Breast epithelium (tissue), 4 donors: ENCODE data around the gene NCKAP5. TPM values are rescaled to one million over a fixed set of nuclear protein-coding genes. Genes with fewer than 3 reads are reported as not detected.

ENCODE experiments used
- DNase-seq, 2 donors: peaks; one replicate each; pipeline ENCODE4 v3.0.0-alpha.2; 2019; ENCODE audit warnings: low spot score in 2 of 2
- H3K27ac ChIP-seq, 2 donors: fragments of 200-600 bp; sonication (generic) in 1 of 2; one replicate each; pipeline ENCODE4 v1.5.1; 2016 to 2019; ENCODE audit warnings: mild to moderate bottlenecking in 1 of 2
- H3K27me3 ChIP-seq, 2 donors: fragments of 200-600 bp; sonication (generic) in 1 of 2; one replicate each; pipeline versions ENCODE4 v1.5.1 to v1.6.0; 2017 to 2019; ENCODE audit warnings: control low read depth in 1 of 2, mild to moderate bottlenecking in 1 of 2
- H3K36me3 ChIP-seq: fragments of 200-600 bp; one replicate; pipeline ENCODE4 v1.5.1; 2019
- H3K4me1 ChIP-seq, 2 donors: fragments of 200-600 bp; sonication (generic); one replicate each; pipeline ENCODE4 v1.5.1; 2016 to 2019; ENCODE audit warnings: control low read depth in 1 of 2
- H3K4me3 ChIP-seq, 3 donors: fragments of 200-600 bp; sonication (generic); 1 replicate in 2 of 3; 2 replicates in 1 of 3; pipeline ENCODE4 v1.5.1; 2016 to 2019; ENCODE audit warnings: mild to moderate bottlenecking in 3 of 3, moderate library complexity in 2 of 3
- H3K9me3 ChIP-seq, 2 donors: fragments of 200-600 bp; sonication (generic) in 1 of 2; one replicate each; pipeline ENCODE4 v1.5.1; 2016 to 2019; ENCODE audit warnings: control low read depth in 1 of 2
- CTCF ChIP-seq, 3 donors: fragments of 450-650 bp; IDR thresholded peaks; one replicate each; pipeline ENCODE4 v1.5.1; 2016 to 2017; ENCODE audit warnings: antibody characterized with exemption in 3 of 3, mild to moderate bottlenecking in 3 of 3, moderate library complexity in 3 of 3
- POLR2A ChIP-seq: fragments of 450-650 bp; IDR thresholded peaks from one replicate; pipeline ENCODE4 v1.6.1; 2016; ENCODE audit warnings: antibody characterized with exemption, mild to moderate bottlenecking, moderate library complexity
- POLR2AphosphoS5 ChIP-seq, 3 donors: sonication (generic); formaldehyde crosslinking; IDR thresholded peaks; one replicate each; pipeline ENCODE4 v1.6.1; 2017; ENCODE audit warnings: antibody characterized with exemption in 3 of 3
- intact Hi-C: fragments of 100-400 bp; cut with DNase I; formaldehyde crosslinking; loops from one replicate; pipeline ENCODE4 v1.15.1; 2023; ENCODE audit warnings: low total_unique reads
- total RNA-seq, 3 donors: library from RNA; depleted of rRNA; stranded (reverse); fragments of >200 nt; gene quantifications; one replicate each; pipeline ENCODE4 v1.1.0, GENCODE V29; 2016

The NCKAP5 gene
- total RNA-seq, 3 donors from 2014 or later, result 1.1 to 10.5 (median 6.1) TPM

GRCh38 chr2:133167990-133168389, 400.3 kb downstream of the NCKAP5 start:
- H3K27ac ChIP-seq, result no peak overlapping the region
- DNase-seq, result no peak
- intact Hi-C loops, result no loop called here
- no peaks in the 10 kb centered on the region for H3K36me3 ChIP-seq
- no peaks in the 10 kb centered on the region for H3K9me3 ChIP-seq
- no peaks in the 10 kb centered on the region for H3K27me3 ChIP-seq
- no peak for TF ChIP-seq POLR2A
- TF ChIP-seq POLR2AphosphoS5 (IDR thresholded peaks at IDR 0.05), result no peak
- no peak for TF ChIP-seq CTCF (IDR thresholded peaks at IDR 0.05)
- H3K4me1 ChIP-seq, result no peaks in the 10 kb centered on the region
- H3K4me3 ChIP-seq, result no peak overlapping the region

- Histone ChIP-seq H3K9me3 (no peaks in the 10 kb centered on the region), H3K27me3 (no peaks in the 10 kb centered on the region), H3K27ac (no peak overlapping the region), H3K36me3 (no peaks in the 10 kb centered on the region), H3K4me3 (no peak overlapping the region), H3K4me1 (no peaks in the 10 kb centered on the region)
- no peak for DNase-seq
- intact Hi-C loops, result no loop called here
- no peak for TF ChIP-seq POLR2AphosphoS5 (IDR thresholded peaks at IDR 0.05)
- no peak for TF ChIP-seq POLR2A
- no peak for TF ChIP-seq CTCF (IDR thresholded peaks at IDR 0.05)
Measured at GRCh38 chr2:133167223-133167622, 401.0 kb downstream of the NCKAP5 start.

GRCh38 chr2:133166031-133166430, 402.2 kb downstream of the NCKAP5 start:
- no peaks in the 10 kb centered on the region for H3K9me3 ChIP-seq
- intact Hi-C loops, result no loop called here
- H3K4me1 ChIP-seq, result no peaks in the 10 kb centered on the region
- H3K27me3 ChIP-seq, result no peaks in the 10 kb centered on the region
- H3K36me3 ChIP-seq, result no peaks in the 10 kb centered on the region
- DNase-seq, result no peak
- TF ChIP-seq POLR2AphosphoS5 (IDR thresholded peaks at IDR 0.05) (no peak), CTCF (IDR thresholded peaks at IDR 0.05) (no peak)
- H3K4me3 ChIP-seq, result no peak overlapping the region
- H3K27ac ChIP-seq, result no peak overlapping the region

- Histone ChIP-seq H3K4me3 (no peak overlapping the region), H3K36me3 (no peaks in the 10 kb centered on the region), H3K27ac (no peak overlapping the region), H3K27me3 (no peaks in the 10 kb centered on the region), H3K4me1 (no peaks in the 10 kb centered on the region), H3K9me3 (no peaks in the 10 kb centered on the region)
- DNase-seq, result no peak
- TF ChIP-seq CTCF (IDR thresholded peaks at IDR 0.05) (no peak), POLR2A (no peak), POLR2AphosphoS5 (IDR thresholded peaks at IDR 0.05) (no peak)
- intact Hi-C loops, result no loop called here
Measured at GRCh38 chr2:133163111-133163510, 405.2 kb downstream of the NCKAP5 start.

- H3K27ac ChIP-seq, result no peak overlapping the region
- DNase-seq, result no peak
- intact Hi-C loops, result no loop called here
- no peaks in the 10 kb centered on the region for H3K9me3 ChIP-seq
- no peaks in the 10 kb centered on the region for H3K27me3 ChIP-seq
- no peak overlapping the region for H3K4me3 ChIP-seq
- TF ChIP-seq POLR2AphosphoS5 (IDR thresholded peaks at IDR 0.05) (no peak), POLR2A (no peak), CTCF (IDR thresholded peaks at IDR 0.05) (no peak)
- no peaks in the 10 kb centered on the region for H3K4me1 ChIP-seq
- no peaks in the 10 kb centered on the region for H3K36me3 ChIP-seq
Measured at GRCh38 chr2:133158442-133158841, 409.8 kb downstream of the NCKAP5 start.
